Measurements from ENCODE around the gene HAGH.
"Not testable (repeated sequence)": the region's sequence is repeated elsewhere in the genome, so short reads cannot be mapped to it uniquely, and the experiment has no call there.

The HAGH gene

DNA sequence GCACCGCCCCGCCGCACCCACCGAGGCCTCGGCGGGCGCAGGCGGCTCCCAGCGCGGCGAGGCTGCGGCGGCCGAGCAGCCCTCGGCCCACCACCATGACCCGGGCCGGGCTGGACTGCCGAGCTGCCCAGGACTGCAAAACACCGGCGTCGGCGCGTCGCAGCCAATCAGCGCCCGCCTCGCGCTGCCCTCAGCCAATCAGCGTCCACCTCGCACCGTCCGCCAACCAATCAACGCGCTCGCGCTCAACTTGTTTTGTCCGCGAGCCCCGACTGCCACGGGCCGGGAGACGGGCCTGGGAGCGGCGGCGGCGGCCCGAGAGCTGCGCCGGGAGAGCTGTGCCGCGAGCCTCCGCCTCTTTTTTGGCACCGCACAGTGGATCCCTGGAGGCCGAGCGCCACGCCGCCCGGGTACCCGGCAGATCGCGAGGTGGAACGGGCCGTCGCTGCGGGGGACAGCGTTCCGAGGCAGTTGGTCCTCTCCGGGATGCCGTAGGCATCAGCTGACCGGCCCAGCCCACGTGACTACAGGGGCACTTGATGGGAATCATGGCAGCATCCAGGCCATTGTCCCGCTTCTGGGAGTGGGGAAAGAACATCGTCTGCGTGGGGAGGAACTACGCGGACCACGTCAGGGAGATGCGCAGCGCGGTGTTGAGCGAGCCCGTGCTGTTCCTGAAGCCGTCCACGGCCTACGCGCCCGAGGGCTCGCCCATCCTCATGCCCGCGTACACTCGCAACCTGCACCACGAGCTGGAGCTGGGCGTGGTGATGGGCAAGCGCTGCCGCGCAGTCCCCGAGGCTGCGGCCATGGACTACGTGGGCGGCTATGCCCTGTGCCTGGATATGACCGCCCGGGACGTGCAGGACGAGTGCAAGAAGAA lies at the start of gene HAGH, which contains the start of gene FAHD1:
HAGH (minus strand) TSS at position 135 of the 883 bp plus-strand sequence; CDS start at position 97, 38 bp downstream.
FAHD1 (plus strand) TSS at position 516 of the 883 bp plus-strand sequence; CDS start at position 549, 33 bp downstream.
- peak; percentile 95 for DNase-seq (ENCODE audit: low spot score)

DNA sequence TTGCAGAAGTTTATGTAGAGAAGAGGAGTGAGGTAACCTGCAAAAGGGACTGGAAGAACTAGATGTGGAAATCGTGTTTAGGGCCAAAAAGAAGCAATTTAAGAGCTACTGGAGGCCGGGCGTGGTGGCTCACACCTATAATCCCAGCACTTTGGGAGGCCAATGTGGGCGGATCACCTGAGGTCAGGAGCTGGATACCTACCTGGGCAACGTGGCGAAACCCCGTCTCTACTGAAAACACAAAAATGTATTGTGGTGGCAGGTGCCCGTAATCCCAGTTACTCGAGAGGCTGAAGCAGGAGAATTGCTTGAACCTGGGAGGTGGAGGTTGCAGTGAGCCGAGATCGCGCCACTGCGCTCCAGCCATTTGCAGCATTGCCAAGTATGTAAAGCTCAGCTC lies 49.4 kb upstream of the HAGH start:
- not testable (repeated sequence) for DNase-seq (ENCODE audit: low spot score)

DNA sequence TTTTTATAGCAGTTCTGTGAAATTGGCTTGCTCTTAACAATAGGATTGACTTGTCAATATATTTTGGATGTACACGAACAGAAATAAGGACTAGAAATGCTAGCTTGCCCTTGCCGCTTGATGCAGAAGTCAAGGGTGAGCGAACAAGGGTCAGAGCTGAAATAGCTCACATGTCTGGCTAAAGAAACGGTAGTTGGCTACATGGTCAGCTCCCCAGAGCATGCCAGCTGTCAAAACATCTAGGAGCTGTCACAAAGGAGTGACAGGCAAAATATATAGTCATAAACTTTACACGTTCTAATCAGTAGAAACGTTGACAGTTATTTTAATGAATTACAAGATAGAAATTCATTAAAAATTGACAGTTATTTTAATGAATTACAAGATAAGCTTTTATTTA lies 48.2 kb upstream of the HAGH start:
- no peak for DNase-seq (ENCODE audit: low spot score)

DNA sequence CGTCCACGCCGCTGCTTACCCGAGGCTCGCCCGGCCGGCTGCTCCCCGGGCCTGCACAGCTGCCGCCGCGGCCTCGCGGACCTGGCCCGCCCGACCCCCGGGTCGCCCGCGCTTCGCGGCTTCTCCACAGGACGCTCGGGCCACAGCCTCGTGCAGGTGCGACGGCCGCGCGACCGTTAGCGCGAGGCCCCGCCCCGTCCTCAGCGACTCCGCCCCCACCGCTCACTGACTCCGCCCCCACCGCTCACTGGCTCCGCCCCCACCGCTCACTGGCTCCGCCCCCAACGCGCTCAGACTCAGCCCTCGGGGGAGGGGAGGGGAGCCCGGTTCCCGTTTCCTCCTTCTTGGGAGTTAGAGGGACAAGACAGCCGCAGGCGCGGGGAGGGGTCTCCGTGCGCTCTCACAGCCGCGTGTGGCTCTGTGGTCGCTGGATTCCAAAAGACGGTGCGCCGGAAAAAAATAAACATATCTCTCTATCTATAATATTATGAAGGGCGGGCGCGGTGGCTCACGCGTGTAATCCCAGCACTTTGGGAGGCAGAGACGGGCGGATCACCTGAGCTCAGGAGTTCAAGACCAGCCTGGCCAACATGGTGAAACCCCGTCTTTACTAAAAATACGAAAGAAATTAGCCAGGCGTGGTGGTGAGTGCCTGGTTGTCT lies 45.5 kb upstream of the HAGH start, which contains the start of gene MEIOB:
MEIOB (minus strand) TSS at position 191 of the 662 bp plus-strand sequence. CDS start 3,989 bp downstream, outside the sequence.
- peak; percentile 39 for DNase-seq (ENCODE audit: low spot score)

DNA sequence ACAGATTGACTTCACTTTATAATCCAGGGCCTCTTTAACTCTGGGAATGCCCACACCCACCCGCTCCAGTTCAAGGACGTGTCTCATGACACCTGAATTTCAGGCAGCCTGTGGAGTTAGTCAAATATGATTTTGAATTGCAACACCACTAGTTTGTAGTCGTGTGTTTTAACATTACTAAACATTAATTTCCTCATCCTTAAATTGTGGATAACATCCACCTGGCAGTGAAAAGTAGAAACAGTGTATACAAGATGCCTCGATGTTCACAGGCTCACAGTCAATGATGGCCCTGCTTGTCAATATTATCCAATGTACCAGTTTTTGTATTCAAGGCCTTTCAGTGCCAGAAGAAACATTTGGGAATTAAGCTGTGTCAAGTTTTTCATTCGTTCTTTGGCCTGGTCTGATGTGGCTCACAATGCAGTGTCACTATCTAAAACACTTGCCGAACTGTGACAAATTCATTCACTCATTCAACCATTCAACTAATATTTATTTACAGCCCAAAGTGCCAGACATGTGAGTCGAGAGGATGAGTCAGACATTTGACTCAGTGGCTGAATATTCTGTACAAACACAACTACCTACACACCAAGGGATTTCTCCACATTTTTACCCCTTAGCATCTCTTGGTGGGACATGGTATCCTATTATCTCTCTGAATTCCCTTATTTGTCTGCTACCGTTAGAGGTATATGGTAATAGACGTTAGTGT lies 43.9 kb upstream of the HAGH start:
- DNase-seq (ENCODE audit: low spot score), result no peak

DNA sequence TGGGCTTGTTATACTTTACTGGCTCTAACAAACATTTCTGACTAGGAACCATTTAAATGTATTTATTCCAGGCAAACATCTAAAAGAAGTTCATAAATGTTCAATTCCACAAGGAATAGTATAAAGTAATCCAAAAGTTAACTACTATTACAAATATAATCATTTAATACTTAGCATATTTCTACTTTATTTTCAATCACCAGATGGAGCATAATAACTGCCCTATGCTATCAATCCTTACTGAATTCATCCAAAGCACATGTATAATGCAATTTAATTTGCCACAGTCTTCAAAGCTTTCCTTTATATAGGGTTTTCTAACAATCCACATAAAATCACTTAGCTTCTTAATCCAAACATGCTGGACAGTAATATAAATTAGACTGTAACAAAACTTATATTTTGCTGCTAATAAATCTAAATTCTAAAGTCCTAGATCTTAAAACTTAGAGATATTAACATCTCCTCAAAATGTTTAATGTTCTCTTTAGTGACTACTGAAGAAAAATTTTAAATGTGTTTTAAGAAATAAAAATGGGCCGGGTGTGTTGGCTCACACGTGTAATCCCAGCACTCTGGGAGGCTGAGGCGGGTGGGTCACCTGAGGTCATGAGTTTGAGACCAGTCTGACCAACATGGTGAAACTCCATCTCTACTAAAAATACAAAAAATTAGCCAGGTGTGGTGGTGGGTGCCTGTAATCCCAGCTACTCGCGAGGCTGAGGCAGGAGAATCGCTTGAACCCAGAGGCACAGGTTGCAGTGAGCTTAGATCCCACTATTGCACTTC lies 39.5 kb upstream of the HAGH start:
- DNase-seq (ENCODE audit: low spot score), result no peak

DNA sequence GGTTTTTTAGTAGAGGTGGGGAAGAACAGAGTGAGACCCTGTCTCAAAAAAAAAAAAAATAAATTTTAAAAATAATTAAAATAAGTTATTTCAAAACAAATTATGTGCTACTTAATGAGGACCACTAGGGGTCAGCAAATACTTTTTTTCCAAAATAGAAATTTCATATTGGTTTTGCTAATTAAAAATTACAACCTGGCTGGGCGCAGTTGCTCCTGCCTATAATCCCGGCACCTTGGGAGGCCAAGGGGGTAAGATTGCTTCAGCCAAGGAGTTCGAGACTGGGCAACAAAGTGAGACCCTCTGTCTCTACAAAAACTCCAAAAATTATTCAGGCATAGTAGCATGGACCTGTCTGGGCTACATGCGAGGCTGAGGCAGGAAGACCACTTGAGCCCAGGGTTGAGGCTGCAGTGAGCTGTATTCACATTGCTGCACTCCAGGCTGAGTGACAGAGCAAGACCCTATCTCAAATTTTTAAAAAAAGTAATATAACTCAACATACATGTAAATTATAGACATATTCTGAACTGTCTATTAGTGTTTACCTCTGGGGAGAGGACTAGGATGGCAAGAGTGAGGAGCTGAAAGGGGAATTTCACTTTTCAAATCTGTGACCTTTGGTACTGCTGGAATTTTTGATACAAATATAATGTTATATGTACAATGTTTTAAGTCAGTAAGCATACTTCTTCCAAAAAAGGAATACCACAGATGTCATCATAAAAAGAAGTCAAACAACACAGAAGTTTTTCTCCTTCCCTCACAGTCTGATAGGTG lies 37.2 kb upstream of the HAGH start:
- DNase-seq (ENCODE audit: low spot score), result no peak

DNA sequence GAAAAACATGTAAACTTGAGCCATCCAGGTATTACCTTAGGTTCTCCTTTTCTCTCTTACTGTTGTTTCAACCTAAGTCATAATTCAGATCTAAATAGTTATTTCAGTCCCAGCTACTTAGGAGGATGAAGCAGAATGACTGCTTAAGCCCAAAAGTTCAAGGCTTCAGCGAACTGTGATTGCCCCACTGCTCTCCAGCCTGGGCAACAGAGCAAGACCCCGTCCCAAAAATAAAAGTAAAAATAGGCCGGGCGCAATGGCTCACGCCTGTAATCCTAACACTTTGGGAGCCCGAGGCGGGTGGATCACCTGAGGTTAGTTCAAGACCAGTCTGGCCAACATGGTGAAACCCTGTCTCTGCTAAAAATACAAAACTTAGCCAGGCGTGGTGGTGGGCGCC lies 35.8 kb upstream of the HAGH start:
- DNase-seq (ENCODE audit: low spot score), result no peak

DNA sequence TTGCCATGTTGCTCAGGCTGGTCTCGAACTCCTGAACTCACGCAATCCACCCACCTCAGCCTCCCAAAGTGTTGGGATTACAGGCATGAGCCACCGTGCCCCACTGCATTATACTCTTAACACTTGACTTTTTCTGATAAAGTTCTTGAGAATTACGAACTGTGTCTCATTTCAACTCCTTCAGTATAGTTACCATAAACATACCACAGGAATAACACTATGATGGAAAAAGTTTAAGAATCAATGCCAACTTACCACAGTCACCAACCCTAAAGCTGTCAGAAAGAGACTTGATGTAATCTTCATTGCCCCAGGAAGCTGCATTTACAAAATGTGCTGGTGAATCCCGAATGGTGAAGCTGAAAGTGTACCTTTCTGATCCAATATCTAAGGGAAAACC lies 35.1 kb upstream of the HAGH start:
- DNase-seq (ENCODE audit: low spot score), result no peak

DNA sequence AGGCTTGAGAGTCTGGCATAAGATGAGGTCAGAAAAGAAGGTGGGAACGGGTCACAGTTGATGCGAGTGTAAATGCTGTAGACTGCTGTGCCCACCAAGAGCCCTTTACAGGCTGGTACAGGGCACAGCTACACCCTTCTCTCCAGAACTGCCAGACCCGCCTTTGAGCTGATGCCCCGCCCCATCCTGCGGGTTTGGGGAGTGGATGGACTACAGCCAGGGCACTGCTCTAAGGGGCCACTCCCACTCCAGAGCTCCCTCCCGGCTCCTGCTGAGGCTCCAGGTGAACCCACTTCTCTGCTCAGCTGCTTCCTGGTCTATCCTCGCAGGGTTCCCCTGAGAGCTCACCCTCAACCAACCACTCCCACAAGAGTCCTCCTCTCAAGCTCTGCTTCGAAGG lies 33.0 kb upstream of the HAGH start:
- DNase-seq (ENCODE audit: low spot score), result no peak

DNA sequence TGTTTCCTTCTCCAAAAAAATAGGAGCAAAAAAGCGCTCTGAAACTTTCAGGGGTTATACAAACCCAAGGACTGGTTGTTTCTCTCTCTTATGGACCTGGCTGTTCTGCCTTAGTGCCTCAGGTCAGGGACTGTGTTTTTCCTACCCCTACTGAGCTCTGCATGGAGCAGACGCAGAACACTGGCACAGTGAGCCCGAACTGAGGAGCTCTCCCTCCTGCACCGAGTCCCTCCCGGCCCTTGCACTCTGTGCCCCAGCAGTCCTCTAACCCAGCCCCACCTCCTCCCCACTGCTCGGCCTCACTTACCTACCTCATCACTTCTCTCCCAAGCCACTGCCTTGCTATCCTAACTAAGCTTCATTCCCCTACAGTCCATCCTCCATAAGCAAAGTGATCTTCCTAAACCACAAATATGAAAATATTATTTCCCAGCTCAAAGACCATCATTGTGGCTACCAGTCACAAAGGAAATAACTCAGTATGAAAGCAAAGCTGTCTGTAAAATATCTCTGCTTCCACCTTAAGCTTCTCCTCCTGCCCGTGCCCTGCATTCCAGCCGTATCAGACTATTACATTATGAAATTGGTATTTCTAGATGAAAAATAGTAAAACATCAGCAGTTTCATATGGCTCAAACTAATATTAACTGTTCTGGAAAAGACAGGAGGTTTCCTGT lies 31.7 kb upstream of the HAGH start:
- DNase-seq (ENCODE audit: low spot score), result no peak

DNA sequence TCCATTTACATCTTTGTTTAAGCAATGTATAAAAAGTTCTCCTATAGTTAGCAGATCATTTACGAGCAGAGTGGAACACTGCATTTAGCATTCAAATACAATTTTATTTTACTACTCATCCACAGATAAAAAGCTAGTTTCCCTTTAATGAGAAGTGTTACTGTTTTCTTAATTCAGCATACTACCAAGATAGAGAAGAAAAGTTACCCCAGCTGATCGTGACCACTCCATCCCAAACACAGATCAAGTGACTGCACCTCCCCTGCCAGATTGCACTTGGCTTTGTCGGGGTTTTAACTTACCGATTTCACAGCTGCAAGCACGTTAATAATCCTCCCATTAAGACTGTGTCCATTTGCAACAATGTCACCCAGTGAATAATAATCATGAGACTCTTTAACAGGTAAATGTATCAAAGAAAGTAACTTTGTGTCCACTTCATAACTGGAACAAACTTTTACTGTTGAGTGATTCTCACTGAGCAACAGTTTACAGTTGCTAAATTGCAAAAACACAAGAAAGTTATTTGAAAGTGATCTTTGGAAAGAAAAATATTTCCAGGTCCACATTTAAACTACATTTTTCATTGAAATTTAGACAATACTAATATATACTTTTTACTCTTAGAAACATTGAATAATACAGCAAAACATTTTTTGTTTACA lies 30.9 kb upstream of the HAGH start:
- DNase-seq (ENCODE audit: low spot score), result no peak

DNA sequence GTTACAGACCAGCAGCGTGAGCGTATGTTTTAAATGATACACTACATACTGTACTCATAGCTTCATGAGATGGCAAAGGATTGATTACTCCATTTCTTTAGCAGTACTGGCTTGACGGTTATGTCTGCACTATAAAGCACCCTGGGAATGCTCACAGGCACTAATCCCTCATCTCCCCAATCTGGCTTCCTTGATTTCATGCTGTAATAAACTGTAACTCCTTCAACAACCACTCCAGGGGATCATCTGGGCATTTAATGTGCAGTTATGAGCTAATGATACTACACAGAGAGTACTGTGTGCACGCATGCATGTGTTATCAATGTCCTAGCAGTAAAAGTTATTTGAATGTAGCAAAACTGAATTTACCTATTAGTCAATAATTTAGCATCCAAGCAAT lies 25.2 kb upstream of the HAGH start:
- DNase-seq (ENCODE audit: low spot score), result no peak

DNA sequence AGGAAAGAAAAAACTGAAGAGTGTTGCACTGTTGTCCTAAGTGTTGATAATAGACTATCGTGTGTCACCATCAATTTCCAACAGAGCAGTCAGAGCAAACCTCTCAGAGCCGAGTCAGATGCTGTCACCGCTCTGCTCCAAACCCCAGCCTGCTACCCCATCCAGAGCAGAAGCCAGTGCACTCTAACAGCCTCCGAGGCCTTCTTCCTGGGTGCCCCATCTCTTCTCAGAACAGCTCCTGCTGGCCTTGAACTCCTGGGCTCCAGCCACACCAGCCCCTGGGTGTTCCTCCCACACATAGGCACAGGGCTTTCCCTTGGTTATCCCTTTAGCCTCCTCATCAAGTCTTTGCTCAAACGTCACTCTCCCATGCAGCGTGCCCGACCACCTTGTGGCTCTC lies 24.4 kb upstream of the HAGH start:
- no peak for DNase-seq (ENCODE audit: low spot score)

DNA sequence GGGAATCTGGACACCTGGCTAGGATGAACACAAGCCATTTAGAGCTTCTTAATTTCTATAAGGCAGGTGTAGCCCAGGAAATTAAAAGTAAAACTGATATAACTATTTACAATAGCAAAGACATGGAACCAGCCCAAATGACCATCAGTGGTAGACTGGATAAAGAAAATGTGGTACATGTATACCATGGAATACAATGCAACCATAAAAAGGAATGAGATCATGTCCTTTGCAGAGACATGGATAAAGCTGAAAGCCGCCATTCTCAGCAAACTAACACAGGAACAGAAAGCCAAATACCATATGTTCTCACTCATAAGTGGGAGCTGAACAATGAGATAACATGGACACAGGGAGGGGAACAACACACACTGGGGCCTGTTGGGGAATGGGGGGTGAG lies 19.8 kb upstream of the HAGH start:
- DNase-seq (ENCODE audit: low spot score), result no peak

DNA sequence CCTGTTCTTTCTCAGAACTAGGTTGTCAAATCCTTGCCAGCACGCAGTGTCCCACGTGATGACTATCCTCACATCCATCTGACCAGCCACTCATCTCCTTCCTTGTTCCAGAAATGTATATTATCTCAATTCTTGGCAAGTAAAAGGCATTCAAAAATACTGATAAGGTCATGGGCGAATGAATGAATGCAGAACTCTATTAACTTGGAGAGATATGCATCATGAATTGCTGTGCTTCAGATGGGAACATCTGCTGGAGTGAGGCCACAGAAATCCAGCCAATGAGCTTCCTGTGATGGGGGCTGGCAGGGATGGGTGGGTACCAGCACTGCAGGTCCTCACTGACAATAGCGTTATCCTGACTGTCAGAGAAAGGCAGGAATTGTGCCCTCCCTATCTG lies 19.4 kb upstream of the HAGH start:
- DNase-seq (ENCODE audit: low spot score), result no peak

DNA sequence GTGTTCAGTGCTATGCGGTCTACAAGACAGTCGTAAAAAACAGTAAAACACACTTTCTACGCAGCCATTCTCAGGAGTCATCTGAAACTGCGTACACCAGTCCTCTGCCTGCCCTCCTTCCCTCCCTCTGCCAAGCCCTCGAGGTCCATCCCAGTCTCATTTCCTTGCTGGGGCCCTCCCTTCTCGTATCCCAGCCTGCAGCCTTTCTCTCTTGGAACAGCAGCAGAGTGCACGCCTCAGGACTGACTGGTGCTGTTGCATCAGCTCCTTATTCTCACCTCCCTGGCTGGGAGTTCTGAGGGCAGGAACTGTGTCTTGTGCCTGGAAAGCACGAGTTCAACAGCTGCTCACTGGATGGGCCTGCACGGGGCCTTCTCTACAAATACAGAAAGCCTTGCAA lies 12.9 kb upstream of the HAGH start:
- DNase-seq (ENCODE audit: low spot score), result no peak

DNA sequence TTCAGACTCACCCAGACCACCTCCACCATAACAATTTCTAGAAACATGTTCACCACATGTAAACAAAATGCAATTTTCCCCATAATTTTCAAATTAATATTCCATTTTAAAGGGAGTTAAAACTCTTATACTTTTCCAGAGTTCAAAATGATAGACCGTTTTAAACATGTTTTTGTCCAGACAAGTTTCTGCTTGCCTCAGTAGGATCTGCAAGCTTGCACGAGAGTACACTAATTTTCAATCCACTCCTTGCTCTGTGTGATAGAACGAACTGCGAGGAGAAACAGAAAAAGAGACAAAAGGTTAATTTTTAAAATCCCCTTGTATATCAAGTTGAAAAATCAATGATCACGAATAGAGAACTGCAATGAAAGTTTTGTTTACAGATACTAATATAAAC lies 7.5 kb upstream of the HAGH start:
- no peak for DNase-seq (ENCODE audit: low spot score)

DNA sequence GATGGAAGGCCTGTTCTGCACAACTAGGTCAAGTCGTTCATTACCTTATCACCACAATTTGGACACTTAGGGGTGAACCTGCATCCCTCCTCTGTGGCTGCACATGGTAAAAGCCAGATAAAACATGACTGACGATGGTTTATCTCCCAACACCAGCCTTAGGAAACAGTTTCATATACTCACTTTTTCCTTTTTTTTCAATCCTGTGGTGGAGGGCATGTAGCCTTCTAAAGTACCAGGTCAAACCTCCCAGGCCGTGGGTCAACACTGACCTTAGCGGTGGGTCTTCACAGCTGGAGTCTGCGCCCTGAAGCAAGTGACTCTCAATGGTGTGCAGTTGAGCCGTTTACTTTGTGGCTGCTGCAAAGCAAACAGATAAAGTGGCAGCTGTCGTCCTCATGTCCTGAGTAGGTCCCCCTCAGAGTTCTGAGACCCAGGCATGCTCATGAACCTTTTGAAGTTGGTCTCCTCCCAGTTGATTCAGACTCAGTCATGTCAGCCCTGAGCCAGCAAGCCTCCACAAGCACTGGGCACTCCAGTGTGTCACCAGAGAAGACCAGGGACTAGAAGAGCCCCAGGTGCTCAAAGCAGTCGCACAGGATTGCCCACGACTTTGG lies 6.3 kb upstream of the HAGH start:
- no peak for DNase-seq (ENCODE audit: low spot score)
